ENCODE results near the gene ARSG.

DNA sequence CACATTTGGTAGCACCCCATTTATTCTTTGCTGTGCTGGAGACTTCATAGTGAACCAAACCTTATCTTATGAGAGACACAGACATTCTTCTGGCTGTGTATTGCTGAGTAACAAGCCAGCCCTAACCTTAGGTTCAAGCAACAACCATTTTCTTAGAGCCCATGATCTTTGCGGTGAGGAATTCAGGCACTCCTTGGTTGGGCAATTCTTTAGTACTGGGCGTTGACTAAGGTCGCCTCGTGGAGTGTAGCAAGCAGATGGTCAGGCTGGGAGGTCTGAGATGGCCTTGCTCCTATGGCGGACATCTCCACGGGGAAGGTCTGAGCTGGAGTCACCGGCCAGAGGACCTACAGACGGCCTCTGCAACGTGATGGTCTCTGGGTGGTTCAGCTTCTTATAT lies 43.1 kb downstream of the ARSG start:
- TF ChIP-seq GATA2 (IDR thresholded peaks at IDR 0.05; ENCODE audit: low read depth, low read length) (no peak), GATA3 (IDR thresholded peaks at IDR 0.05; ENCODE audit: low read depth, low read length) (no peak)
